Muscle layer of colon (tissue), 2 donors: ENCODE results near the gene DAPK3.
"Not testable (repeated sequence)": the region's sequence is repeated elsewhere in the genome, so short reads cannot be mapped to it uniquely, and the experiment has no call there.

ENCODE experiments used
- H3K27ac ChIP-seq: one replicate; pipeline ENCODE4 v1.7.0; 2013; ENCODE audit warnings: low read depth, mild to moderate bottlenecking, low read length, moderate library complexity
- H3K27me3 ChIP-seq, 2 donors: one replicate each; pipeline ENCODE4 v1.7.0; 2013; ENCODE audit warnings: low read length in 2 of 2, mild to moderate bottlenecking in 2 of 2; ENCODE audit not compliant: insufficient read depth in 2 of 2, control insufficient read depth in 1 of 2
- H3K36me3 ChIP-seq: one replicate; pipeline ENCODE4 v1.7.0; 2013; ENCODE audit warnings: mild to moderate bottlenecking, low read length; ENCODE audit not compliant: insufficient read depth
- H3K4me1 ChIP-seq: one replicate; pipeline ENCODE4 v1.7.0; 2013; ENCODE audit warnings: mild to moderate bottlenecking, low read length; ENCODE audit not compliant: insufficient read depth
- H3K4me3 ChIP-seq, 2 donors: one replicate each; pipeline ENCODE4 v1.7.0; 2013; ENCODE audit warnings: low read length in 2 of 2, low read depth in 1 of 2, mild to moderate bottlenecking in 1 of 2, moderate library complexity in 1 of 2
- H3K9ac ChIP-seq: one replicate; pipeline ENCODE4 v1.7.0; 2013; ENCODE audit warnings: low read length
- H3K9me3 ChIP-seq: one replicate; pipeline ENCODE4 v1.7.0; 2013; ENCODE audit warnings: mild to moderate bottlenecking, low read length
- donor health status: abdominal sarcoma.
- donor health status: Adenocarcinoma of cecum.

The DAPK3 gene

GRCh38 chr19:3944018-3944721, 26.7 kb downstream of the DAPK3 start:
- Histone ChIP-seq H3K27me3 (no peaks in the 10 kb centered on the region), H3K27ac (no peak overlapping the region), H3K36me3 (no peaks in the 10 kb centered on the region), H3K4me3 (no peak overlapping the region), H3K9ac (no peak overlapping the region), H3K9me3 (no peaks in the 10 kb centered on the region), H3K4me1 (no peaks in the 10 kb centered on the region)

GRCh38 chr19:3942790-3943409, 28.0 kb downstream of the DAPK3 start:
- H3K36me3 ChIP-seq, result no peaks in the 10 kb centered on the region
- H3K27ac ChIP-seq, result no peak overlapping the region
- H3K9me3 ChIP-seq, result no peaks in the 10 kb centered on the region
- H3K4me3 ChIP-seq, result no peak overlapping the region
- H3K4me1 ChIP-seq, result no peaks in the 10 kb centered on the region
- H3K27me3 ChIP-seq, result no peaks in the 10 kb centered on the region
- H3K9ac ChIP-seq, result no peak overlapping the region

- H3K36me3 ChIP-seq, H3K9ac ChIP-seq, H3K4me3 ChIP-seq, H3K27me3 ChIP-seq, H3K4me1 ChIP-seq, H3K9me3 ChIP-seq, H3K27ac ChIP-seq: not testable (repeated sequence)
These were observed 32.5 kb downstream of the DAPK3 start for GRCh38 chr19:3938300-3938950.

GRCh38 chr19:3936506-3937442, 34.1 kb downstream of the DAPK3 start:
- Histone ChIP-seq H3K27me3 (peaks cover 0 to 12% of the 10 kb centered on the region in 2 donors), H3K27ac (no peak overlapping the region)

GRCh38 chr19:3932931-3933810, 37.7 kb downstream of the DAPK3 start, which contains the start of gene NMRK2:
Gene NMRK2, plus strand, starts transcription at chr19:3933069. Its CDS starts 603 bp downstream, at chr19:3933672.
- no peak within 1 kb of the TSS for H3K27ac ChIP-seq
- peaks cover 0 to 12% of the 10 kb centered on the region in 2 donors for H3K27me3 ChIP-seq
- no peak within 1 kb of the TSS for H3K4me3 ChIP-seq
- H3K9me3 ChIP-seq, result no peaks in the 10 kb centered on the region
- H3K36me3 ChIP-seq, result no peaks in the 10 kb centered on the region
- H3K9ac ChIP-seq, result no peak within 1 kb of the TSS
- H3K4me1 ChIP-seq, result no peaks in the 10 kb centered on the region

More at GRCh38 chr19:3936506-3937442, 34.1 kb downstream of the DAPK3 start:
- Histone ChIP-seq H3K4me3 (no peak overlapping the region), H3K9me3 (no peaks in the 10 kb centered on the region), H3K9ac (no peak overlapping the region), H3K4me1 (no peaks in the 10 kb centered on the region), H3K36me3 (no peaks in the 10 kb centered on the region)

GRCh38 chr19:3931041-3931440, 39.9 kb downstream of the DAPK3 start:
- Histone ChIP-seq H3K36me3 (no peaks in the 10 kb centered on the region), H3K4me1 (no peaks in the 10 kb centered on the region), H3K27me3 (peaks cover 0 to 12% of the 10 kb centered on the region in 2 donors), H3K4me3 (no peak overlapping the region), H3K9me3 (no peaks in the 10 kb centered on the region), H3K27ac (no peak overlapping the region), H3K9ac (no peak overlapping the region)

GRCh38 chr19:3923912-3924311, 47.0 kb downstream of the DAPK3 start:
- no peaks in the 10 kb centered on the region for H3K9me3 ChIP-seq
- H3K27me3 ChIP-seq, result no peaks in the 10 kb centered on the region
- H3K36me3 ChIP-seq, result no peaks in the 10 kb centered on the region
- H3K4me3 ChIP-seq, result no peak overlapping the region
- H3K4me1 ChIP-seq, result no peaks in the 10 kb centered on the region
- no peak overlapping the region for H3K9ac ChIP-seq
- H3K27ac ChIP-seq, result no peak overlapping the region

GRCh38 chr19:3923096-3923758, 47.7 kb downstream of the DAPK3 start:
- Histone ChIP-seq H3K9ac (no peak overlapping the region), H3K4me1 (no peaks in the 10 kb centered on the region), H3K4me3 (no peak overlapping the region), H3K27me3 (no peaks in the 10 kb centered on the region), H3K27ac (no peak overlapping the region), H3K36me3 (no peaks in the 10 kb centered on the region), H3K9me3 (no peaks in the 10 kb centered on the region)

GRCh38 chr19:3919793-3920192, 51.1 kb downstream of the DAPK3 start:
- Histone ChIP-seq H3K36me3 (no peaks in the 10 kb centered on the region), H3K4me3 (no peak overlapping the region), H3K4me1 (no peaks in the 10 kb centered on the region), H3K9me3 (no peaks in the 10 kb centered on the region), H3K27ac (no peak overlapping the region), H3K27me3 (no peaks in the 10 kb centered on the region), H3K9ac (no peak overlapping the region)

GRCh38 chr19:3916033-3916432, 54.9 kb downstream of the DAPK3 start:
- Histone ChIP-seq H3K27me3 (no peaks in the 10 kb centered on the region), H3K9me3 (no peaks in the 10 kb centered on the region), H3K27ac (no peak overlapping the region), H3K4me3 (no peak overlapping the region), H3K36me3 (no peaks in the 10 kb centered on the region), H3K4me1 (no peaks in the 10 kb centered on the region), H3K9ac (no peak overlapping the region)
